Parathyroid adenoma (tissue), 2 donors: ENCODE results near the gene GNPDA1.

Experiments used
- H2AFZ ChIP-seq: fragments of 300-600 bp; sonication (generic); one replicate; pipeline ENCODE4 v1.7.0; 2017; ENCODE audit warnings: antibody characterized with exemption, mild to moderate bottlenecking
- H3K27ac ChIP-seq: fragments of 300-600 bp; sonication (generic); one replicate; pipeline ENCODE4 v1.7.0; 2017
- H3K27me3 ChIP-seq: fragments of 300-600 bp; sonication (generic); one replicate; pipeline ENCODE4 v1.7.0; 2017; ENCODE audit warnings: low read length; ENCODE audit not compliant: control insufficient read depth, insufficient read depth
- H3K36me3 ChIP-seq: fragments of 300-600 bp; sonication (generic); one replicate; pipeline ENCODE4 v1.7.0; 2017; ENCODE audit warnings: low read length; ENCODE audit not compliant: control insufficient read depth, insufficient read depth
- H3K4me1 ChIP-seq: fragments of 300-600 bp; sonication (generic); one replicate; pipeline ENCODE4 v1.7.0; 2017; ENCODE audit warnings: control low read depth
- H3K4me2 ChIP-seq: fragments of 300-600 bp; sonication (generic); one replicate; pipeline ENCODE4 v1.7.0; 2017; ENCODE audit warnings: low read length
- H3K4me3 ChIP-seq: fragments of 300-600 bp; sonication (generic); one replicate; pipeline ENCODE4 v1.7.0; 2017; ENCODE audit warnings: low read depth, low read length
- H3K79me2 ChIP-seq: fragments of 300-600 bp; sonication (generic); one replicate; pipeline ENCODE4 v1.7.0; 2017; ENCODE audit warnings: control low read depth
- H3K9ac ChIP-seq: fragments of 300-600 bp; sonication (generic); one replicate; pipeline ENCODE4 v1.7.0; 2017; ENCODE audit warnings: mild to moderate bottlenecking
- H3K9me3 ChIP-seq: fragments of 300-600 bp; sonication (generic); one replicate; pipeline ENCODE4 v1.7.0; 2017; ENCODE audit warnings: low read length; ENCODE audit not compliant: control insufficient read depth
- TF ChIP-seq, protein P1 (sequence below): fragments of 300-600 bp; sonication (generic); IDR thresholded peaks from one replicate; pipeline ENCODE4 v1.7.0; 2017; ENCODE audit warnings: antibody characterized with exemption, mild to moderate bottlenecking
- donor health status: primary hyperparathyroidism.

GNPDA1 gene

DNA sequence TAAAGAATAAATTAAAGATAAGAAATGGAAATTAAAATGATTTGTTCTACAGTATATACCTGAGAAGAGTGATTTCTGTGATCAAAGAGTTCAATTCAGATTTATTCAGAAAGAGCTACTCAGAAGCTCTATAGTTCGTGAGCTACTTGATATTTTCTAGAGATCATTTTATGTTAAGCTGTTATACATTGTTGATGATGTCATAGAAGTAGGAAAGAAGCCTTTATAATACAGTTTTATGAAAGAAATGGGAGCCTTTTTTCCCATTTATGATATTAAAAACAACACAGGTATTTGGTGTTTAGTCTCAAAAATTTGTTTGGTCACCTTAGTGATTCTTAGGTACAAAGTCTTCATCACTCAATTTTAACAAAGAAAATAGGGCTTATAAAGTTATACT, 23.1 kb downstream of the GNPDA1 start:
- no peaks in the 10 kb centered on the region for H3K27me3 ChIP-seq

DNA sequence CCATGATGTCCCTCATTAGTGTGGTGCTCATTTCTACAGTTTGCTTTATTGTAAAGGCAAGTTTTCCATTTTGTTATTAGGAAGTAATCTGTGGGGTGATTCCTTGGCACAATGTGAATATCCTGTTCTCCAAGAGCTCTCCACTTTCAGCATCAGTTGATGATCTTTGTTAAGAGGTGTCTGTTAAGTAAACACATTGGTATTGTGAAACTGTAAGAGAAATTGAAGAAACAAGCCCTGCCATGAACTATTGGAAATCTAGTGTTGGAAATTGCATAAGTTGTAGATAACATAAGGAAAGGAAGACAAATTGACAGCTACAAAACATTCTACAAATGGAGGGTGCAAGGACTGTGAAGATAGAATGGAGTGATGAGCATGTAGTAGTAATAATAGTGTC, 26.8 kb downstream of the GNPDA1 start:
- no peak overlapping the region for H2AFZ ChIP-seq
- H3K36me3 ChIP-seq = peaks cover 3% of the 10 kb centered on the region
- H3K4me2 ChIP-seq = no peak overlapping the region
- no peaks in the 10 kb centered on the region for H3K9me3 ChIP-seq
- no peak overlapping the region for H3K27ac ChIP-seq
- H3K79me2 ChIP-seq = no peaks in the 10 kb centered on the region
- no peak overlapping the region for H3K4me3 ChIP-seq
- H3K4me1 ChIP-seq = no peaks in the 10 kb centered on the region
- H3K27me3 ChIP-seq = no peaks in the 10 kb centered on the region
- TF ChIP-seq, protein P1, sequence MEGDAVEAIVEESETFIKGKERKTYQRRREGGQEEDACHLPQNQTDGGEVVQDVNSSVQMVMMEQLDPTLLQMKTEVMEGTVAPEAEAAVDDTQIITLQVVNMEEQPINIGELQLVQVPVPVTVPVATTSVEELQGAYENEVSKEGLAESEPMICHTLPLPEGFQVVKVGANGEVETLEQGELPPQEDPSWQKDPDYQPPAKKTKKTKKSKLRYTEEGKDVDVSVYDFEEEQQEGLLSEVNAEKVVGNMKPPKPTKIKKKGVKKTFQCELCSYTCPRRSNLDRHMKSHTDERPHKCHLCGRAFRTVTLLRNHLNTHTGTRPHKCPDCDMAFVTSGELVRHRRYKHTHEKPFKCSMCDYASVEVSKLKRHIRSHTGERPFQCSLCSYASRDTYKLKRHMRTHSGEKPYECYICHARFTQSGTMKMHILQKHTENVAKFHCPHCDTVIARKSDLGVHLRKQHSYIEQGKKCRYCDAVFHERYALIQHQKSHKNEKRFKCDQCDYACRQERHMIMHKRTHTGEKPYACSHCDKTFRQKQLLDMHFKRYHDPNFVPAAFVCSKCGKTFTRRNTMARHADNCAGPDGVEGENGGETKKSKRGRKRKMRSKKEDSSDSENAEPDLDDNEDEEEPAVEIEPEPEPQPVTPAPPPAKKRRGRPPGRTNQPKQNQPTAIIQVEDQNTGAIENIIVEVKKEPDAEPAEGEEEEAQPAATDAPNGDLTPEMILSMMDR = no peak
- H3K9ac ChIP-seq = no peak overlapping the region

More for the DNA sequence above, 23.1 kb downstream of the GNPDA1 start:
- Histone ChIP-seq H3K4me3 (no peak overlapping the region), H2AFZ (no peak overlapping the region), H3K27ac (no peak overlapping the region), H3K4me1 (no peaks in the 10 kb centered on the region), H3K36me3 (peaks cover 3% of the 10 kb centered on the region), H3K79me2 (peaks cover 6% of the 10 kb centered on the region), H3K9me3 (no peaks in the 10 kb centered on the region), H3K4me2 (no peak overlapping the region), H3K9ac (no peak overlapping the region)
- TF ChIP-seq, protein P1 = no peak

DNA sequence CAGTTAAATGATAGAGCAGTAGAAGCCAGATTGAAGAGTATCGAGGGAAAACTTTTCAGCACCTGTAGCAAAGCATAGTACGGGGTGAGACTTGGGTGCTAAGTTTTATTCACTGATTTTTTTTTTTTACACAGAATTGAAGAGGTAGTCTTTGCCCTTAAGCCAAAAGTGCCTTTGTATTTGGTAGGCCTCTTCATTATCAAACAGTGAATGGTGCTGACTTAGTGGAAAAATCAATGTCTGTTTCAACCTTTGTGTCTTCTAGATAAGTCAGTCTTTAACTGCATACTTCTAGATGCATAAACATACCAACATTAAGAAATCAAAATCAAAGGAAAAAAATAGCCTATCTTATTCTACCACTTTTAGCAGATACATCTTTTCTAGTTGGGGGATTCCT, 30.2 kb downstream of the GNPDA1 start:
- Histone ChIP-seq H3K27me3 (no peaks in the 10 kb centered on the region), H3K4me1 (no peaks in the 10 kb centered on the region), H3K79me2 (peaks cover 7% of the 10 kb centered on the region), H3K9me3 (no peaks in the 10 kb centered on the region), H3K4me3 (no peak overlapping the region), H3K27ac (no peak overlapping the region), H3K9ac (no peak overlapping the region), H3K36me3 (peaks cover 3% of the 10 kb centered on the region), H3K4me2 (no peak overlapping the region), H2AFZ (no peak overlapping the region)
- TF ChIP-seq, protein P1 = no peak

DNA sequence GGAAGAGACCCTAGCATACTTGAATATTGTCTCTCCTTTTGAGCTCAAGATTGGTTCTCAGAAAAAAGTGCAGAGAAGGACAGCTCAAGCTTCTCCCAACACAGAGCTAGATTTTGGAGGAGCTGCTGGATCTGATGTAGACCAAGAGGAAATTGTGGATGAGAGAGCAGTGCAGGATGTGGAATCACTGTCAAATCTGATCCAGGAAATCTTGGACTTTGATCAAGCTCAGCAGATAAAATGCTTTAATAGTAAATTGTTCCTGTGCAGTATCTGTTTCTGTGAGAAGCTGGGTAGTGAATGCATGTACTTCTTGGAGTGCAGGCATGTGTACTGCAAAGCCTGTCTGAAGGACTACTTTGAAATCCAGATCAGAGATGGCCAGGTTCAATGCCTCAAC, 34.4 kb downstream of the GNPDA1 start:
- Histone ChIP-seq H3K79me2 (peaks cover 33% of the 10 kb centered on the region), H3K4me1 (no peaks in the 10 kb centered on the region), H3K9me3 (no peaks in the 10 kb centered on the region), H3K4me2 (no peak overlapping the region), H3K27me3 (no peaks in the 10 kb centered on the region), H3K4me3 (no peak overlapping the region), H3K9ac (no peak overlapping the region), H3K27ac (no peak overlapping the region), H3K36me3 (no peaks in the 10 kb centered on the region), H2AFZ (no peak overlapping the region)
- TF ChIP-seq, protein P1 = no peak

DNA sequence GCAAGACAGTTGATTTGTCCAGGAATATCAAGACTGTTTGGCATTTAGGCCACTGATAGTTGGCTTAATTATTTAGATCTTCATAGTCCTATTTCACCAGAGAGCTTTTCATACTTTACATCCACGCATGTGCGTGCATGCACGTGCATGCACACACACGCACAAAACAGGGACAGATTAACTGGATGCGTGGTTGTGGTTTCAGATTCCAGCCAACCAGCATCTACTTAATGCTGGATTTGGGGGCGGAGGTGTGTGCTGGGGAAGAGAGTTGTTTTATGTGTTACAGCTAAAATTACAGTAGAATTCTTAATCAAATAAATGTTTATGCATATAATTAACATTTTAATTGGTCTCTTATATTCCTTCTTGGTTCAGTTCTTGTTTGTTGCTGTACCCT, 36.7 kb downstream of the GNPDA1 start:
- Histone ChIP-seq H3K4me3 (no peak overlapping the region), H3K9me3 (no peaks in the 10 kb centered on the region), H3K36me3 (no peaks in the 10 kb centered on the region), H3K4me2 (no peak overlapping the region), H2AFZ (no peak overlapping the region), H3K4me1 (no peaks in the 10 kb centered on the region), H3K79me2 (peaks cover 42% of the 10 kb centered on the region), H3K27ac (no peak overlapping the region), H3K27me3 (no peaks in the 10 kb centered on the region), H3K9ac (no peak overlapping the region)
- TF ChIP-seq, protein P1 = no peak
